Measurements from ENCODE around the gene FGF3.

DNA sequence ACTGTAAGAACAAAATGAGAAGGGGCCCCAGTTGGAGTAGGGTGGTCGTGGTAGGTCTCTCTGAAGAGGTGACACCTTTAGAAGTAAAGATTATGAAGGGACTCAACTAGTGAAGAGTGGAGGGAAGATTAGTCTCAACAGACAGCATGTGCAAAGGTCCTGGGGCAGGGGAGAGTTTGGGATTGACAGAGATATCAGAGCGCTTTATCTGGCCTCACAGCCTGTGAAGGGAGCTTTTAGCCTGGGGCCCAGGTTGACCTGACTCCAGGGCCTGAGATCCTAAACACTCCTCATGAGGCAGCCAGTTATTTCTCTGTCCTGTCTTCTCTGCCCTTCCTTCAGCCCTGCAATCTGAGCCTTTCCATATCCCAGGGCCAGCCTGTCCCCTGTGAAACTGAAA lies 16.2 kb downstream of the FGF3 start:
- TF ChIP-seq, protein P1, sequence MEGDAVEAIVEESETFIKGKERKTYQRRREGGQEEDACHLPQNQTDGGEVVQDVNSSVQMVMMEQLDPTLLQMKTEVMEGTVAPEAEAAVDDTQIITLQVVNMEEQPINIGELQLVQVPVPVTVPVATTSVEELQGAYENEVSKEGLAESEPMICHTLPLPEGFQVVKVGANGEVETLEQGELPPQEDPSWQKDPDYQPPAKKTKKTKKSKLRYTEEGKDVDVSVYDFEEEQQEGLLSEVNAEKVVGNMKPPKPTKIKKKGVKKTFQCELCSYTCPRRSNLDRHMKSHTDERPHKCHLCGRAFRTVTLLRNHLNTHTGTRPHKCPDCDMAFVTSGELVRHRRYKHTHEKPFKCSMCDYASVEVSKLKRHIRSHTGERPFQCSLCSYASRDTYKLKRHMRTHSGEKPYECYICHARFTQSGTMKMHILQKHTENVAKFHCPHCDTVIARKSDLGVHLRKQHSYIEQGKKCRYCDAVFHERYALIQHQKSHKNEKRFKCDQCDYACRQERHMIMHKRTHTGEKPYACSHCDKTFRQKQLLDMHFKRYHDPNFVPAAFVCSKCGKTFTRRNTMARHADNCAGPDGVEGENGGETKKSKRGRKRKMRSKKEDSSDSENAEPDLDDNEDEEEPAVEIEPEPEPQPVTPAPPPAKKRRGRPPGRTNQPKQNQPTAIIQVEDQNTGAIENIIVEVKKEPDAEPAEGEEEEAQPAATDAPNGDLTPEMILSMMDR (IDR thresholded peaks at IDR 0.05; ENCODE audit: poor library complexity, severe bottlenecking): no peak
- TF ChIP-seq, protein P2, sequence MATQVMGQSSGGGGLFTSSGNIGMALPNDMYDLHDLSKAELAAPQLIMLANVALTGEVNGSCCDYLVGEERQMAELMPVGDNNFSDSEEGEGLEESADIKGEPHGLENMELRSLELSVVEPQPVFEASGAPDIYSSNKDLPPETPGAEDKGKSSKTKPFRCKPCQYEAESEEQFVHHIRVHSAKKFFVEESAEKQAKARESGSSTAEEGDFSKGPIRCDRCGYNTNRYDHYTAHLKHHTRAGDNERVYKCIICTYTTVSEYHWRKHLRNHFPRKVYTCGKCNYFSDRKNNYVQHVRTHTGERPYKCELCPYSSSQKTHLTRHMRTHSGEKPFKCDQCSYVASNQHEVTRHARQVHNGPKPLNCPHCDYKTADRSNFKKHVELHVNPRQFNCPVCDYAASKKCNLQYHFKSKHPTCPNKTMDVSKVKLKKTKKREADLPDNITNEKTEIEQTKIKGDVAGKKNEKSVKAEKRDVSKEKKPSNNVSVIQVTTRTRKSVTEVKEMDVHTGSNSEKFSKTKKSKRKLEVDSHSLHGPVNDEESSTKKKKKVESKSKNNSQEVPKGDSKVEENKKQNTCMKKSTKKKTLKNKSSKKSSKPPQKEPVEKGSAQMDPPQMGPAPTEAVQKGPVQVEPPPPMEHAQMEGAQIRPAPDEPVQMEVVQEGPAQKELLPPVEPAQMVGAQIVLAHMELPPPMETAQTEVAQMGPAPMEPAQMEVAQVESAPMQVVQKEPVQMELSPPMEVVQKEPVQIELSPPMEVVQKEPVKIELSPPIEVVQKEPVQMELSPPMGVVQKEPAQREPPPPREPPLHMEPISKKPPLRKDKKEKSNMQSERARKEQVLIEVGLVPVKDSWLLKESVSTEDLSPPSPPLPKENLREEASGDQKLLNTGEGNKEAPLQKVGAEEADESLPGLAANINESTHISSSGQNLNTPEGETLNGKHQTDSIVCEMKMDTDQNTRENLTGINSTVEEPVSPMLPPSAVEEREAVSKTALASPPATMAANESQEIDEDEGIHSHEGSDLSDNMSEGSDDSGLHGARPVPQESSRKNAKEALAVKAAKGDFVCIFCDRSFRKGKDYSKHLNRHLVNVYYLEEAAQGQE (IDR thresholded peaks at IDR 0.05; ENCODE audit: borderline replicate concordance): no peak

Data from neural cell (in vitro differentiated cells).